Measurements from ENCODE around the gene TLX2.
"Not testable (repeated sequence)": the region's sequence is repeated elsewhere in the genome, so short reads cannot be mapped to it uniquely, and the experiment has no call there.

TLX2 gene

DNA sequence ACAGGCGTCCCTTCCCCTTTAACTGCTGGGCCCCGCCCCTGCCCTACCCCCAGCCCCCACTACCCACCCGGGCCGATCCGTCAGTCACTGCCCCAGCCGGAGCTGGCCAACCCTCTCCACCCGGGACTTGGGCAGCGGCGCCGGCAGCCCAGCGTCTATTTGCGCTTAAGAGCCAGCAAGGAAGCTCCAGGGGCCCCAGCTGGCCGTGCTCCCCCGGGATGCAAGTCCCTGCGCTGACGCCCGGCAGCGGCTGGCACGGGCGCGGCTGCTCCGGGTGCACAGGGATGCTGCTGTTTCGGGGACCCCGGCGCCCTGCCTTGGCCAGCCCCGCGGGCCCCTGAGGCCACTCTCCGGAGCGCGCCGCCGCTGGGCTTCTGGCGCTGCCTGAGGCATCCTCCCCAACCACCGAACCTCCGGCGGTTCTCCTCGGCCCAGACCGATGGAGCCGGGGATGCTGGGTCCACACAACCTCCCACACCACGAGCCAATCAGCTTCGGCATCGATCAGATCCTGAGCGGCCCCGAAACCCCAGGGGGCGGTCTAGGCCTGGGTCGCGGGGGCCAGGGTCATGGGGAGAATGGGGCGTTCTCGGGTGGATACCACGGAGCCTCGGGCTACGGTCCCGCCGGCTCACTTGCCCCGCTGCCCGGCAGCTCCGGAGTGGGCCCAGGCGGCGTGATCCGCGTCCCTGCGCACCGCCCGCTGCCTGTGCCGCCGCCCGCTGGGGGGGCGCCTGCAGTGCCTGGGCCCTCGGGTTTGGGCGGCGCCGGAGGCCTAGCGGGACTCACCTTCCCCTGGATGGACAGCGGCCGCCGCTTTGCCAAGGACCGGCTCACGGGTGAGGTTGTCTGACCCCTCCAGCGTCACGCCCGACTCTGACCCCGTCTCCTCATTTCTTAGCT lies at the start of gene TLX2:
TLX2 (plus strand) TSS at position 83 of the 903 bp plus-strand sequence; CDS start at position 440, 357 bp downstream.
- DNase-seq (ENCODE audit: low spot score) = peak; percentile 53
- TF ChIP-seq, protein P1, sequence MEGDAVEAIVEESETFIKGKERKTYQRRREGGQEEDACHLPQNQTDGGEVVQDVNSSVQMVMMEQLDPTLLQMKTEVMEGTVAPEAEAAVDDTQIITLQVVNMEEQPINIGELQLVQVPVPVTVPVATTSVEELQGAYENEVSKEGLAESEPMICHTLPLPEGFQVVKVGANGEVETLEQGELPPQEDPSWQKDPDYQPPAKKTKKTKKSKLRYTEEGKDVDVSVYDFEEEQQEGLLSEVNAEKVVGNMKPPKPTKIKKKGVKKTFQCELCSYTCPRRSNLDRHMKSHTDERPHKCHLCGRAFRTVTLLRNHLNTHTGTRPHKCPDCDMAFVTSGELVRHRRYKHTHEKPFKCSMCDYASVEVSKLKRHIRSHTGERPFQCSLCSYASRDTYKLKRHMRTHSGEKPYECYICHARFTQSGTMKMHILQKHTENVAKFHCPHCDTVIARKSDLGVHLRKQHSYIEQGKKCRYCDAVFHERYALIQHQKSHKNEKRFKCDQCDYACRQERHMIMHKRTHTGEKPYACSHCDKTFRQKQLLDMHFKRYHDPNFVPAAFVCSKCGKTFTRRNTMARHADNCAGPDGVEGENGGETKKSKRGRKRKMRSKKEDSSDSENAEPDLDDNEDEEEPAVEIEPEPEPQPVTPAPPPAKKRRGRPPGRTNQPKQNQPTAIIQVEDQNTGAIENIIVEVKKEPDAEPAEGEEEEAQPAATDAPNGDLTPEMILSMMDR (IDR thresholded peaks at IDR 0.05; ENCODE audit: extremely low read depth, missing control alignments) = no peak

DNA sequence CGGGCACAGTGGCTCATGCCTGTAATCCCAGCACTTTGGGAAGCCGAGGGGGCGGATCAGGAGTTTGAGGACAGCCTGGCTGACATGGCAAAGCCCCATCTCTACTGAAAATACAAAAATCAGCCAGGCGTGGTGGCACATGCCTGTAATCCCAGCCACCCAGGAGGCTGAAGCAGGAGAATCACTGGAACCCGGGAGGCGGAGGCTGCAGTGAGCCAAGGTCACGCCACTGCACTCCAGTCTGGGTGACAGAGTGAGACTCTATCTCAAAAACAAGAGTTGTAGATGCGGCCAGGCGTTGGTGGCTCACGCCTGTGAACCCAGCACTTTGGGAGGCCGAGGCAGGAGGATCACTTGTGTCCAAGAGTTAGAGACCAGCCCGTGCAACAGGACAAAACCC lies 43.5 kb upstream of the TLX2 start:
- DNase-seq (ENCODE audit: low spot score) = not testable (repeated sequence)

DNA sequence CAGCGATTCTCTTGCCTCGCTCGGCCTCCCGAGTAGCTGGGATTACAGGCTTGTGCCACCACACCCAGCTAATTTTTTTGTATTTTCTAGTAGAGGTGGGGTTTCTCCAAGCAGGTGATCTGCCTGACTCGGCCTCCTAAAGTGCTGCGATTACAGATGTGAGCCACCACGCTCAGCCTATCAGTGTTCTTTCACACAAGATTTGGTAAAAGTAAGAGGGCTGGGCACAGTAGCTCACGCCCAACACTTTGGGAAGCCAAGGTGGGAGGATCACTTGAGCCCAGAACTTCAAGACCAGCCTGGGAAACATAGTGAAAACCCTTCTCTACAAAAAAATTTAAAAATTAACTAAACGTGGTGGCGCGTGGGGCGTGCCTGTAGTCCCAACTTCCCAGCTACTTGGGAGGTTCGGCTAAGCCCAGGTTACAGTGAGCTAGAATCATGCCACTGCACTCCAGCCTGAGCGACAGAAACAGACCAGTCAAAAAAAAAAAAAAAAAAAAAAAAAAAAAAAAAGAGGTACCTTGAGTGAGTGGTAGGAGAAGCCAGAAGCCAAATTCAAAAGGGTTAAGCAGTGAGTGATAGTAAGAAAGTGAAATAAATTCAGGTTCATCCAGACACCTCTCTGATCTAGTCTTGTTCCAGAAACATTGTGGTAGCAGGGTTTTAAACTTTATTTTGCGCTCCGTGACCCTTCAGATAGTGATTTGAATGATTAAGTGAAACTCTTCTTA lies 42.8 kb upstream of the TLX2 start:
- no peak for DNase-seq (ENCODE audit: low spot score)
- TF ChIP-seq, protein P1 (IDR thresholded peaks at IDR 0.05; ENCODE audit: extremely low read depth, missing control alignments) = no peak

DNA sequence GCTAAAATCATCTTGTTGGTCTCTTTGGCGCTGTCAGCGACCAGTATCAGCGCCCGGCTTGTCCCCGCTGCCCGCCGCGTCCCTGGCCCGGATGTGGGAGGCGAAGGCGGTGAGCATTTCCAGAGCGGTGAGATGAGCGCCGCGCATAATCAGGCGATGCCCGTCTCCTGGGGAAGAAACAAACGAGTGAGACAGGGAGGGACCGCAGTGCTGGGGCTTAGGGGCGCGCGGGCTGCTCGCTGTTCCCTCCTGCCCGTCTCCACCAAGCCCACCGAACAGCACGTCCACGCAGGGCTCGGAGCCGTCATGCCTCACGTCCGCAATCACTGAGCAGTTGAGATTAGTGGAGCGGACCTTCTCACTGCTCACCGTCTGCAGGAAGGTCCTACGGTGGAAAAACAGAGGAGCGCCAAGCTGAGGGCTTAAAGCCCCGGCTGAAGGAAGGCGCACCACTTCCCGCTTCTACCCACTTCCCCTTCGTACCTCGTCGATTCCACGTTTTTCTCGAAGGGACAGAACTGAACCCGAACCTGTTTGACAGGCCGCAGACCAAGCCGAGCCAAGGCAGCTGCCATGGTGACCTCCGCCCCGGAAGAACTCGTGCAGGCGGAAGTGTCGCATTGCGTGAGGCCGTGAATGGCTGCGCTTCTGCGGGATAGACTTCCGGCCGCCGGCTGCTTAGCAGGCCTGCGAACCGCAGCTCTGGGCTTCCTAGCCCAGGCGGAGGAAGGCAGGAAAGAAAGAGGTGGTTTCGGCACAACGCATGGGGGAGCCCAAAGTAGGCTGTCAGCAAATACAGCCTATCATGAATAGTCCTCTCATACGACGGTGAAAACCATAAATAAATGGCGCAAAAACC lies 41.9 kb upstream of the TLX2 start, which contains the start of gene MRPL53:
MRPL53 (minus strand) TSS at position 595 of the 859 bp plus-strand sequence; CDS start at position 575, 20 bp downstream.
- peak; percentile 86 for DNase-seq (ENCODE audit: low spot score)

DNA sequence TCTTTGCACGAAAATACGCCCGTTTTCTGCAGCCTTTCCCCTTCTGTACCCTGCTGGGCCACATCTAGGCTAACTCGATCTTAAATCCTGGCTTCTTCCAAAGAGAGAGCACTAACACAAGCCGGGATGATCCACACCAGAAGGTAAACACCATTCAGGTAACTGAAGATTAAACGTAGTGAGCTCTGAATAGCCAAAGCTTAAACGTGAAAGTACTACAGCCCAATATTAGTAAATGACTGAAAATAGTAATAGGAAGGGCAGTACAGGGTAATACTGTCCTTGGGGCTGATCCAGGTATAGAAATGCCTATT lies 41.3 kb upstream of the TLX2 start:
- DNase-seq (ENCODE audit: low spot score) = no peak
- TF ChIP-seq, protein P1 (IDR thresholded peaks at IDR 0.05; ENCODE audit: extremely low read depth, missing control alignments) = no peak

More for the DNA sequence above, 41.9 kb upstream of the TLX2 start, which contains the start of gene MRPL53:
- TF ChIP-seq, protein P1 (IDR thresholded peaks at IDR 0.05; ENCODE audit: extremely low read depth, missing control alignments) = no peak

DNA sequence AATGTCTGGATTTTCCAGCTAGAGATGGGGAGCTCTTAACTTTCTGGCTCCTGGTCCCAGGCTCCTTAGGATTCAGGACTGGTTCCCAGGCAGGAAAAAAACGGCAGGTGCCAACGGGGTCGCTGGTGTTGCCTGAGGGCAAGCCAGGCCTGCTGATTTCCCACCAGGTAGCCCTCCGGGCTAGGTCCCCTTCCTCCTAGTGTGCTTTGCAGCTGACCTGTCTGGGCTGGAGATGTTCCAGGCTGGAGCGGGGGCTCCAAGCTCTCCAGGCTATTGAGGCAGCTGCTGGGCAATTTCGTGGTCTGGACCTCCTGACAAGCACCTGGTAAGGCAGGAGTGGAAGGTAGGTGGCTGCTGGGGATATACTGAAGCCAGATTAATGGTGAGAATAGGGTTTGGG lies 39.8 kb upstream of the TLX2 start:
- DNase-seq (ENCODE audit: low spot score) = no peak
- TF ChIP-seq, protein P1 (IDR thresholded peaks at IDR 0.05; ENCODE audit: extremely low read depth, missing control alignments) = no peak

DNA sequence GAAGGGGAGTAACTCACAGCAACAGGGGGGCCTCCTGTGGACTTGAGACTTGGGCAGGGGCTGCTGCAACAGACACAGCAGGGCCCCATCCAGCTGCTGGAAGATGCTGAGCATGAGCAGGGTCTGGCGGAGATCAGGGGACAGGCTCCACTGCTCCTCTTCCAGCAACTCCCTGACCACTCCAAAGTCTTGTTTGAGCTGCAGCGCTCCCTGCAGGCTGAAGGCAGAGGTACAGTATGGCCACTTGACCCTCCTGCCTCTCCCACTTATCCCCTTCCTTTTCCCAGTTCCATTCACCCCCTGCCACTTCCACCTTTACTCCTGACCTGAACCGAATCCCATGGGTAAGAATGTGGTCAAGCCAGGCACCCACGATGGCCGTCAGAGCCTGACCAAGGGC lies 39.4 kb upstream of the TLX2 start:
- no peak for DNase-seq (ENCODE audit: low spot score)
- TF ChIP-seq, protein P1 (IDR thresholded peaks at IDR 0.05; ENCODE audit: extremely low read depth, missing control alignments) = no peak

Data from GM20000 (cell line).